Left ventricle myocardium superior (tissue), 1 donor: ENCODE results near the gene PCNX1. TPM values are rescaled to one million over a fixed set of nuclear protein-coding genes. Genes with fewer than 3 reads are reported as not detected.
"Not testable (repeated sequence)": the region's sequence is repeated elsewhere in the genome, so short reads cannot be mapped to it uniquely, and the experiment has no call there.

Source experiments
- ATAC-seq: fragments of 200-7000 bp; cut with Tn5 transposase; one replicate; pipeline ENCODE4 v1.9.1; 2020; ENCODE audit warnings: mild to moderate bottlenecking, moderate library complexity
- DNase-seq: peaks from one replicate; pipeline ENCODE4 v3.0.0-alpha.2; 2020
- intact Hi-C: fragments of 100-400 bp; cut with micrococcal nuclease; formaldehyde crosslinking; loops from one replicate; pipeline ENCODE4 v1.11.0; 2022
- total RNA-seq: library from RNA; stranded (reverse); fragmentation: NEBNext Ultra II Directional; extraction: Animal tissue kit (Norgen Biotek cat#: 25700); gene quantifications from one replicate; pipeline ENCODE4 v1.2.1, GENCODE V29; 2021
- donor health status: DM: no; HTN: yes; CAD: no; lungs with severe emphysema.

Gene PCNX1
- total RNA-seq, 1 donor from 2014 or later, result 37.4 TPM

DNA sequence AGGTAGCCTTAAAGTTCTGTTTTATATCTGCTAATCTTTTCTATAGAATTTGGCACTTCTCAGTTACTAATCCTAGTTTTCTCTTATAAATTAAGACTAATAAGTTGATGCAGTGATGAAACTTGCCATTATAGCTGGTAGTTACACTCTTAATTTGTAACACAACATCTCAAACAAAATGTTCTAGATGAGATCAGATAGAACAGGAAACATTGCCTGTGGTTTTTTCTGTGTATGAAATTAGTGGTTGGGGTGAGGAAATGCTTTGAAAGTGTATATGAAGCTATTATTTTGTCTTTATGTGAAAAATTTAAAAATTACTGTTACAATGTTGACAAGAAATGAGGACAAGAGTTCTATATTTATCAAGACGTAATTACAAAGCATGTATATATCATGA, 91.9 kb downstream of the PCNX1 start:
- no peak for DNase-seq
- no peak for ATAC-seq
- intact Hi-C loops, result no loop called here

DNA sequence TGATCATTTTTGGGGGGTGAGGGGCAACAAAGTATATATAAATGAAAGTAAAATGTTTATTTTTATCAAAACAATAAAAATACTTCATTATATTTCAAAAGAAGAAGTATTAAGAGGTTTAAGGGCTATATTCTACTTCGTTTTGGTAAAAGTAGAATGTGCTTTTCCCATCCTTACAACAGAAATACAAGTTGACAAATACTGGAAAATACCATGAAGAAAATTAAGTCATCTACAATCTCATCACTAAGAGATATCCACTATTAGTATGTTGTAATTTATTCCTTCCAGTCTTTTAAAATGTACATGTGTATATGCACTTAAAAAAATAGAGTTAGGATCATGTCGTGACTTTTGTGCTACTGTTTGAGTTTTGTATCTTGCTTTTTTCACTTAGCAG, 92.8 kb downstream of the PCNX1 start:
- DNase-seq, result no peak
- ATAC-seq, result no peak
- intact Hi-C loops, result no loop called here

DNA sequence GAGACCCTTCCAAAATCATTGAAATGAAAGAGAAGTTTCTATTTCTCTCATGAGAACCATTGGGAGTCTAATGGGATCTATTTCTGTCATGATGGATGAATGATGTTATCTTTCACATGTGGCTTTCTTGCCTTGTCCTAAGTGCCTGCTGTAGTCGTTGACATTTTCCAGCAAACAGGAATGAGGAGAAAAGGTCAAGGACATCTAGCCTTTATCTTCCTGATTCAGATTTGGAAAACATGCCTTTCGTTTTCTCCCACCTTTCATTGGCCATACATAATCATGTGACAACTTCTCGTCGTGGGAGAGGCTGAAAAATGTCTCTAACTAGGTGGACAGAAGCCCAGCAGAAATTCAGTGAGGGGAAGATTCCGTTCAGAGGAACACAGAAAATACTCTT, 94.5 kb downstream of the PCNX1 start:
- ATAC-seq (peak; percentile 56), DNase-seq (no peak)
- intact Hi-C loops, result no loop called here

DNA sequence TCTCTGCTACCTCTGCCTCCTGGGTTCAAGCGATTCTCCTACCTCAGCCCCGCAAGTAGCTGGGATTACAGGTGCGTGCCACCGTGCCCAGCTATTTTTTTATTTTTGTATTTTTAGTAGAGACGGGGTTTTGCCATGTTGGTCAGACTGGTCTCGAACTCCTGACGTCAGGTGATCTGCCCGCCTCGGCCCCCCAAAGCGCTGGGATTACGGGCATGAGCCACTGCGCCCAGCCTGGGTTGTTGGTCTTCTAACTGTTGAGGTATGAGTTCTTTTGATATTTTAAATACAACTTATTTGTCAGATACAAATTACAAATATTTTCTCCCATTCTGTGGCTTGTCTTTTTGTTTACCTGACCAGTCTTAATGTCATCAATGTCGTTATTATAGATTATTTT, 95.9 kb downstream of the PCNX1 start:
- ATAC-seq, result no peak

DNA sequence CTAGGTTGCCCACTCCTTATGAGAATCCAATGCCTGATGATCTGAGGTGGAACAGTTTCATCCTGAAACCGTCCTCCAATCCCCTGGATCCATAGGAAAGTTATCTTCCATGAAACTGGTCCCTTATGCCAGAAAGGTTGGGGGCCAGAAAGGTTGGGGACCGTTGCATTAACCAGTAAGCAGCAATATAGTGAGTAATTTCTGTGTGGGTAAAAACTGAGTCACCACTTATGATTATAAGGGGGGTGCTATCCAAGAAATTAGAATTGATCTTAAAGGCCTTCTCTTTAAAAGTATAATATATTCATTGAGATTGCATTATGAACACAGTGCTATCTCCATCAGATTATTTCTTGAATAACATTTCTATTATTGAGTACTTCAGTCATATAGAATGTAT, 97.2 kb downstream of the PCNX1 start:
- no peak for ATAC-seq
- intact Hi-C loops, result no loop called here
- no peak for DNase-seq

More for the DNA sequence above, 95.9 kb downstream of the PCNX1 start:
- intact Hi-C loops, result no loop called here
- no peak for DNase-seq

DNA sequence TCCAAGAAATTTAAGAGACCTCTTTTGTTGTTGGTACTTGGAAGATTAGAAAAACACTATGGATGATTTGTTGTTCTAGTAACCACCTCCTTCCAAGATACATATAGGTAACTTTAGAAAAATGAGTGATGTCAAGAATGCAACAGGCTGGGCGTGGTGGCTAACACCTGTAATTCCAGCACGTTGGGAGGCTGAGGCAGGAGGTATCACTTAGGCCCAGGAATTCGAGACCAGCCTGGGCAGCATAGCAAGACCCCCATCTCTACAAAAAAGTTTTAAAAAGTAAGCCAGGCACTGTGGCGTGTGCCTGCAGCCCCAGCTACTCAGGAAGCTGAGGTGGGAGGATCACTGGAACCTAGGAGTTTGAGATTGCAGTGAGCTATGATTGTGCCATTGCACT, 97.8 kb downstream of the PCNX1 start:
- ATAC-seq (no peak), DNase-seq (no peak)
- intact Hi-C loops, result no loop called here

DNA sequence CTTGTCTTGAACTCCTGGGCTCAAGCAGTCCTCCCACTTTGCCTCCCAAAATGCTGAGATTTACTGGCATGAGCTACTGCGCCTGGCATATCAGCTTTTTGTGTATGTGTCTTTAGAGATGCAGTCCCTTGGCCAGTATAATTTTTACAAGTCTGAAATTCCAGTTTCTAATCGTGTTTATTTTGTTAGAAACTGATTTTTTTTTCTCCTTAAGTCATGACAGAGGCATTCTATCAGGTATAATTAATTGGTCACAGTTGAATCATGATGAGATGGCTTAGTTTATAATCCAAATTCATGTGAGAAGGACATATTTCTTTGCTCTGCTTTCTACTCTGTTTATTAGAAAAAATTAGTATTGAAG, 98.9 kb downstream of the PCNX1 start:
- intact Hi-C loops, result no loop called here
- DNase-seq (no peak), ATAC-seq (no peak)

DNA sequence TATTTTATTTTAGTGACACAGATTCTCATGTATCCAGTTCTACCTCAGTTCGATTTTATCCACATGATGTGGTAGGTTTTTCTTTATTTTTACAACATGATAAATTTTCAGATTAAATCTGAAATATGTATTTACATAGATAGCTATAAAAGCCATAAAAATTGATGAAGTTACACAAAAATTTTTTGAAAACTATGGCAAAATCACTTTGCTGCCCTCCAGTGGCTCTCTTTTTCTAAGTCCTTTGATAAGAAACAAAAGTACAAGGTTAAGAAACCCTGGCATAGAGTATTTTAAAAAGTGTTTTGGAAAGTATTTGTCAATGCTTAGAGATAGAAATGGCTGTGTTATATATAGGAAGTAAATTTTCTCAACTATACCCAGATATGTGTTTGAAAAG, 104.2 kb downstream of the PCNX1 start:
- intact Hi-C loops, result no loop called here
- ATAC-seq (no peak), DNase-seq (no peak)

DNA sequence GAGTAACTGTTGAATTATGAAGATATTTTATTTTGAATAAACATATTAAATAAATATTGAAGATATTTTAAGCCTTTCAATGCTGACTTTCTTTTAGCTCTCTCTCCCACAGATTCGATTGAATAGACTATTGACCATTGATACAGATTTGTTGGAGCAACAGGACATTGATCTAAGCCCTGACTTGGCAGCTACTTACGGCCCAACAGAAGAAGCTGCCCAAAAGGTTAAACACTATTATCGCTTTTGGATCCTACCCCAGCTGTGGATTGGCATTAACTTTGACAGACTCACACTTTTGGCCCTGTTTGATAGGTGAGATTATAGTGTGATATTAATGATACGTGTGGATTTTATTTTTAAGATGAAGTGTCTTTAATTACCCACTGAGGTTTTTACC, 105.6 kb downstream of the PCNX1 start:
- no peak for ATAC-seq
- DNase-seq, result no peak
- intact Hi-C loops, result no loop called here

DNA sequence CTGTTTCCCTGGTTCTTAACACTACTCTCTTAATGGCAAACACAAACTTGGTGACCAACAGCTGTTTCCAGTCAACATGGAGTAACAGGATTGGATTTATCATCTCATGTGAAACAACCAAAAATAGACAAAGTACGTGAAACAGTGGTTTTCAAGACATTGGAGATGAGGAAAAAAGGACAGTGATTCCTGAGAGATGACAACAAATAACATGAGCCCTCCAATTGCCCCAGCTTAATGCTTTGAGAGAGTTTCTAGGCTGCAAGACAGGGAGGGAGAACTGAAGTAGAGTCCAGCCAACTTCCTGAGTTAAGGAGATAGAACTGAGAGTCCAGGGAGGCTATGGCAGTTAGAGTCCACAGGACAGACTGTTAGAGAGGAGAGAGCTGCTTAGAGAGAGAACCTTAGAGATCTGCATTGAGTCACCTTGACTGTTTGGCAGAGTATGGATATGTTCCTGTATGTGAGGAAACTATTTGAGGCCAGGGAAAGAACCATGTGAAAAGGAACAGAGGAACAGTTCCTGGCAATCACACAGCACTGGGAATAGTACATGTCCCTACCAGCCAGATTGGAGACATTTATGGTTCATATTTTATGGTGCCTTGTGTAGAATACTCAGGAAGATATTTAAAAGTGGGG, 106.4 kb downstream of the PCNX1 start:
- intact Hi-C loops, result no loop called here
- DNase-seq (no peak), ATAC-seq (peak; percentile 94)

DNA sequence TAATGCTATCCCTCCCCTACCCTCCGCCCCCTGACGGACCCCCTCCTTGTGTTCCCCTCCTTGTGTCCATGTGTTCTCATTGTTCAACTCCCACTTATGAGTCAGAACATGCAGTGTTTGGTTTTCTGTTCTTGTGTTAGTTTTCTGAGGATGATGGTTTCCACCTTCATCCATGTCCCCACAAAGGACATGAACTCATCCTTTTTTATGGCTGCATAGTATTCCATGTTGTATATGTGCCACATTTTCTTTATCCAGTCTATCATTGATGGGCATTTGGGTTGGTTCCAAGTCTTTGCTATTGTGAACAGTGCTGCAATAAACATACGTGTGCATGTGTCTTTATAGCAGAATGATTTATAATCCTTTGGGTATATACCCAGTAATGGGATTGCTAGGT, 112.7 kb downstream of the PCNX1 start:
- not testable (repeated sequence) for DNase-seq, ATAC-seq

DNA sequence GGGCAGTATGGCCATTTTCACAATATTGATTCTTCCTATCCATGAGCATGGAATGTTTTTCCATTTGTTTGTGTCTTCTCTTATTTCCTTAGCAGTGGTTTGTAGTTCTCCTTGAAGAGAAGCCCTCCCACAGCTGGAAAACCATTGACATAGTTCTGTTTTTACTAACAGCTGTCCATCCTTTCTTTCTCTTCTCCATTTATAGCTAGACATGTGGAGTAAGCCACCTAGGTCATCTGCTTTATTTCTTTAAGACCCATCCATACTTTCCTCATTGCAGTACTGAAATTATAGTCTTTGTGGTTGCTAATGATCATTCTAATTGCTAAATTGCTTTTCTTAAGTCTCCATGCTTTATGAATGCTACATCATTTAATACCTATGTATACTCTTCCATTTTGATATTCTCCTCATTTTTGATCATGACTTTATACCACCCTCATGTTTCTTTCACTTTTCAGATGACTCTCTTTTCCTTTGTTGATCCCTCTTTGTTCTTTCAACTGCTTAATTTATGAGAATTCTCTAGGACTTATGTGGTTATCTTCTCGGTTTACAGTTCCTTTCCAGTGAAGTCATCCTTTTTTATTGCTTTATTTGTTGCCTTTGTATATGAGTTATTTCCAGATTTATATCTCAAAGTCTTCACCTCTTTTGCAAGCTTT, 114.2 kb downstream of the PCNX1 start:
- DNase-seq (no peak), ATAC-seq (no peak)
- intact Hi-C loops, result no loop called here

More for the DNA sequence above, 112.7 kb downstream of the PCNX1 start:
- intact Hi-C loops, result not testable (repeated sequence)

DNA sequence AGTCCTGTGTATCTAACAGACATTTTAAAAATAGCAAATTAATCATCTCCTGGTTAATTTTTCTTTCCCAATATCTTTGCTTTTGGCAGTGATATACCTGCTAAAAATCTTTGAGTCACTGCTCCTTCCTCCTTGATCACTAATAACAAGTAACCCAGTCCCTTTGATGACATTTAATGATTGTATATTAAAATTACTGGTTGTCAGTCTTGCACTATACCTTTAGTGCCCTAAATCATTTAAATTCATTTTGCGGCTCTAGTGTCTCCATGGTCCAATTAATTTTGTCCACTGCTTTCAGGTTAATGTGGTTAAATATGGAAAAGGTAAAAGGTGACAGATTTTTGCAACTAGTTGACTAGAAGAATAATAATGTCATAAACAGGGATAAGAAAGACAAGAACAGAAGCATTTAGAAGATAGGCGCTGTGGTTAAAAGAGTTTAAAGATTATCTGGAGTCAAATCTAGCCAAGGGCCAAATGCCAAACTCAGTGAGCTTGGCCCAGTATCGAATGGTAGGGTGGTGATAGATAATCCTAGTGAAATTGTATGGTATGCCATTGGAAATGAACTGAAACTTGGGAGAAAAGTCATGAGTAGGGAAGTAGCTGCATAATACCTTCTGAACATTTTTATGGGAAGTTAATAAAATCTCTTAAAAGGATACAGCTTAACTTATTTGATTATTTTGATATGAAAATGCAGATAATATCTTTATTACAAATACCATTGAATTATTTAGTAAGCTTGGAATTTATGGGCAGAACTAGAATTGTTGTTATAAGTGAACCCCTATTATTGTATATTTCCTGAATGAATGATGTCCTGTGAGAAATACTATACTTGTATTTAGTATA, 115.0 kb downstream of the PCNX1 start:
- DNase-seq, result no peak
- intact Hi-C loops, result no loop called here
- ATAC-seq, result no peak

DNA sequence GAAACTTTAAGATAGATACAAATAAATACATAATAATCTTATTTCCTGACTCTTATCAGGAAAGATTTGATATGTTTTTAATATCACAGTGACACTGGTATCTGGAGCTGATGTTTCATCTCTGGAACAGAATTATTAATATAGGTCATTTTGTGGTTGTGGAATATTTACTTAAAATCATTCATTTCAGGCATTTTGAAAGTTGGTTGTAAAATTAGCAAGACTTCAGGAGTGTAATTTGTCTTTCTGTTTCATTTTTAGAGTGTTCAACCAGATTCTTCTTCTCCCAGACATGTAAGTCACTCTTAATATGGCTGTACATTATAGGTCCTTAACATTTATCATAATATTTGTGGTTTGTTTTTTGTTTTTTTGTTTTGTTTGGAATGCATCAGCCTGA, 115.7 kb downstream of the PCNX1 start:
- intact Hi-C loops, result no loop called here
- no peak for ATAC-seq
- no peak for DNase-seq

DNA sequence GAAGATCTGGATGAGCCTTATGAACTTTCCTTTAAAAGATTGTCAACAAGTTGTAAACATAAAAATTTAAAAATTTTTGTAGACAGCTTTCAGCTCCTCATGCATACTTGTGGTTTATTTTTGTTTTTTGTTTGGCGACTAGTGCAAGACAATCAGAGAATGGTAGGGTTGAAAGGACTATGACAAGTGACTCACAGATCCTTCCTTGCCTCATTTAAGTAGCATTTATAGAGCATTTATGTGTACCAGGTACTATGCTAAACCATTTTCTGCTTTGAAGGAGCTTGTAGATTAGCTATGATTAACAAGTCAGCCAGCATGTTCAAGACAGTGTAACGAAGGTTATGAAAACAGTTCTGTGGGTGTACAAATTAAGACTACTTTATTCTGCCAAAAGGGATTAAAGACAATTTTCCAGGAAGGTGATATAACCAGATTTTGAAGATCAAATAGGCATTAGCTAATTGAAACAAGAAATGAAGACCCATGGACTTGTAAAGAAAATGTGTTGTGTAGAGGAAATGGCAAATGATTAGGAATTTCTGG, 122.0 kb downstream of the PCNX1 start:
- intact Hi-C loops, result no loop called here
- DNase-seq (no peak), ATAC-seq (no peak)

DNA sequence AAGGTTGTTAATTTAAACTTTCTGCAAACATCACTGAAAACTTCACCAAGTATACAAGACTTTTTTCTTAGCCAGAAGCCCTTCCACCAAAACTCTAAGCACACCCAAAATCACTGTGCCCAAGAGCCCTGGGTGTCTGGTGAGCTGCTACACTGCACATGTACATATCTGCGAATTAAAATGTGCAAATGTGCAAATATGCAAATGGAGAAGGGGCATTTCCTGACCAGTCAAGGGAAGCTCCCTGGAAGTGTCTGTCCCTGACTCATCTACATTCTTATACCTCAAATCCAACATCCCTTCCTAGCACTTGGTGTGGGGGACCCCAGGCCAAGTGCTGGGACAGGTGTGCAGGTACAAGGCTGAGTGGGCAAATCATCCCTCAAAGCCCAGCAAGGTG, 123.7 kb downstream of the PCNX1 start:
- ATAC-seq (no peak), DNase-seq (no peak)
- intact Hi-C loops, result no loop called here

DNA sequence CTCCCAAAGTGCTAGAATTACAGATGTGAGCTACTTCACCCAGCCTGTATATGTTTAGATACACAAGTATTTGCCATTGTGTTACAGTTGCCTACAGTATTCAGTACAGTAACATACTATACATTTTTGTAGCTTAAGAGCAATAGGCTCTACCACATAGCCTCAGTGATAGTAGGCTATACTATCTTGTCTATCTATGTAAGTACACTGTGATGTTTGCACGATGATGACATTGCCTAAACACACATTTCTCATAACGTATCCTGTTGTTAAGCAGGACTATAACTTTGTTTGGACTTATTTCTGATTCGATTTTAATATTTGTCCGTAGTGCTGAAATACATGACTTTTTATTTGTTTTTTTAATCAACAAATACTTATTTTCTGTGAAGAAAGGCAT, 129.2 kb downstream of the PCNX1 start:
- no peak for ATAC-seq
- intact Hi-C loops, result no loop called here
- DNase-seq, result no peak

DNA sequence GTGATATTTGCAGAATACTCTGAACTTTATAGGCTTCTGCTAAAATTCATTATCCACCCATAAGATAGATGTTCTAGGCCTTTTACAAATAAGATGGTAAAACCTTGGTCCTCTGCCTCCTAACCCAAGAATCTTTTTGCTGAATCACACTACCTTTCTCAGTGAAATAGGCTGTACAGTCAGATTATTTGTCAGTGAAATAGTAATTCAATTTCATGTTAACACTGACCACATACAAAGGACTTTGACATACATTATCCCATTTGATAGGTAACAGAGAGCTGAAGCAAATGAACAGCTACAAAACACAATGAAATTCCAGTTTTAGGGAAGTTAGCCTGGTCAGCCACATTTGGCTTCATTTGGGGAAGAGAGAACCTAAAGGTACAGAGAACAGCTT, 141.1 kb downstream of the PCNX1 start:
- ATAC-seq (no peak), DNase-seq (no peak)
- intact Hi-C loops, result no loop called here

DNA sequence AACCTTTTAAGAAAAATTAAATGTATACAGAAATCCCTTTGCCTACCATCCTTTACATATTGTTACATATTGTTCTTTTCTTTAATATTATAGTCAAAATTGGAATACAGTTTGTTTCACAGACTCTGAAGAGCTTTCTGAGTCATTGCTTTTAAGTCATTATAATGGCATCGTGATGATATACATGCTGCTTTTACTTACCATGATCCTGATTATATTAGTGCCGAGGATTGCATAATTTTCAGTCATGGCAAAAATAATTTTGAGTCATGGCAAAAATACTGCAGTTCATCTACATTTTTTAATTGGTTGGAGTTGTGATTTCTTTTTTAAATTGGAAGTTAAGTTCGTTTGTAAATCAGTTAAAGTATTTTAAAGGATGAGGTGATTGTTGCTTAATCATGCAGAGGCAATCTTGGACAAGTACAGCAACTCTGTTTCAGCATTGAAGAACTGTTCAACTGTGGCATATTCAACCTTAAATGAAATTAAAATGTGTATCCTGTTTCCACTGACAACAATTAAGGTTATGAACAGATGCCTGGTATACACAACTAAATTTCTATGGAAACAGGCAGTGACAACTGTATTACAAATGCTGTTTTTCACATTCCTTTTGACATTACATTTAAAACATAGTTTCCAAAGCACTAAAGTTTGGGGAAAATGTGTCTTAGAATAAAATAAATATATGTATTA, 142.3 kb downstream of the PCNX1 start:
- DNase-seq (no peak), ATAC-seq (no peak)
- intact Hi-C loops, result no loop called here
